Activated naive CD8-positive, alpha-beta T cell treated with anti-CD3 and anti-CD28 coated beads, Interleukin-2, amount 10 ng/mL, durations not matched to agents 7 days and 5 days (primary cell): ENCODE measurements around the gene RTBDN. TPM values are rescaled to one million over a fixed set of nuclear protein-coding genes. Genes with fewer than 3 reads are reported as not detected.
"Not testable (repeated sequence)": the region's sequence is repeated elsewhere in the genome, so short reads cannot be mapped to it uniquely, and the experiment has no call there.

Experiments used
- ATAC-seq: fragments of 150-1000 bp; cut with Tn5 transposase; one replicate; pipeline ENCODE4 v1.10.0; 2021; ENCODE audit warnings: low read depth, moderate library complexity
- POLR2A ChIA-PET: fragments of 350-600 bp; sonication (Branson Sonifier 250); formaldehyde crosslinking; loops from one replicate; lab custom pipeline; 2021; ENCODE audit warnings: antibody characterized with exemption; lab: Charles Lee
- DNase-seq: peaks from one replicate; pipeline ENCODE4 v3.0.0; 2021
- H3K27ac Mint-ChIP-seq: one replicate; pipeline ENCODE4 v1.8.0; 2022; ENCODE audit warnings: mild to moderate bottlenecking, mixed read lengths
- H3K27me3 Mint-ChIP-seq: one replicate; pipeline ENCODE4 v1.8.0; 2022; ENCODE audit warnings: mild to moderate bottlenecking, moderate library complexity, mixed read lengths
- H3K36me3 Mint-ChIP-seq: one replicate; pipeline ENCODE4 v1.8.0; 2021; ENCODE audit warnings: mild to moderate bottlenecking, mixed read lengths
- H3K4me1 Mint-ChIP-seq: one replicate; pipeline ENCODE4 v1.8.0; 2021; ENCODE audit warnings: mixed read lengths
- H3K4me3 Mint-ChIP-seq: one replicate; pipeline ENCODE4 v1.8.0; 2022; ENCODE audit warnings: mild to moderate bottlenecking, moderate library complexity, mixed read lengths
- H3K9me3 Mint-ChIP-seq: one replicate; pipeline ENCODE4 v1.8.0; 2021; ENCODE audit warnings: mixed read lengths
- total RNA-seq, 2 experiments: library from RNA; stranded (reverse); gene quantifications; one replicate each; pipeline ENCODE4 v1.2.3, GENCODE V29; 2021

The RTBDN gene
- total RNA-seq, 2 experiments from 2014 or later, result not detected

DNA sequence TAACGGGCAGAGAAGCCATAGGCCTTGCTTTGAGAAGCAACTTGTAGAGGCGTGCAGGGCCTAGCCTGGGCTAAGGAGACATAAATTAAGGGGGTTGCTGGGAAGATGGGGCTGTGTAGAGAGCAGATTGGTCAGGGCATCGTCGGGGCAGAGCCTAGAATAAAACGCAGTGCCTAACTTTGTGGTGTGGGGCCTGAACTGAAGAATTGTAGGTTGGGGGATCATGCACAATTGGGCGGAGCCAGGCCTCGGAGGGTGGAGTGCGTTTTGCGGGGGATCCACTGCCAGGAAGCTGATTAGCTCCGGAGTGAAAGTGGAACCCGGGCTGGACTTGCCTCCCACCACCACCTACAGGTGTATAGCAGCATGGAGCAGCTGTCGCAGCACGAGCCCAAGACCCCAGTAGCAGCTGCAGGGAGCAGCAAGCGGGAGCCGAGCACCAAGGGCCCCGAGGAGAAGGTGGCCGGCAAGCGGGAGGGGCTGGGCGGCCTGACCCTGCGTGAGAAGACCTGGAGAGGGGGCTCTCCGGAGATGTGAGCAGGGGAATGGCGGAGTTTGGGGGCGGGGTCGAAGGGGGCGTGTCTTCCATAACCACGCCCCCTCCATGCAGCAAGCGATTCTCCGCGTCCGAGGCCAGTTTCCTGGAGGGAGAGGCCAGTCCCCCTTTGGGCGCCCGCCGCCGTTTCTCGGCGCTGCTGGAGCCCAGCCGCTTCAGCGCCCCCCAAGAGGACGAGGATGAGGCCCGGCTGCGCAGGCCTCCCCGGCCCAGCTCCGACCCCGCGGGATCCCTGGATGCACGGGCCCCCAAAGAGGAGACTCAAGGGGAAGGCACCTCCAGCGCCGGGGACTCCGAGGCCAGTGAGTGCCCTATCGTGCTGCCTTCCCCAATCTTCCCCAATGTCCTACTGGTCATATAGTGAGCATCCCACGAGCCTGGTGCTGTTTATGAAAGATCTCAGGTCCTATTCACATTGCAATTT, 33.0 kb upstream of the RTBDN start:
- H3K27me3 Mint-ChIP-seq, result no peaks in the 10 kb centered on the region
- DNase-seq (peak; percentile 89), ATAC-seq (peak; percentile 84)
- no peaks in the 10 kb centered on the region for H3K9me3 Mint-ChIP-seq
- H3K4me1 Mint-ChIP-seq, result peaks cover 12% of the 10 kb centered on the region
- peaks cover 7% of the 10 kb centered on the region for H3K36me3 Mint-ChIP-seq
- POLR2A ChIA-PET, result interaction anchor here (0.5 to 0.6 kb wide), 3 partner anchors 185 to 1402 kb away, joined by 3 to 5 read pairs (median 4); no protein-coding TSS in a partner anchor
- peak overlapping the region; percentile 43 for H3K27ac Mint-ChIP-seq
- H3K4me3 Mint-ChIP-seq, result peak overlapping the region; percentile 61

- DNase-seq (no peak), ATAC-seq (no peak)
- no peaks in the 10 kb centered on the region for H3K9me3 Mint-ChIP-seq
- H3K4me3 Mint-ChIP-seq, result peak overlapping the region; percentile 28
- no peaks in the 10 kb centered on the region for H3K36me3 Mint-ChIP-seq
- peaks cover 3% of the 10 kb centered on the region for H3K27me3 Mint-ChIP-seq
- peak overlapping the region; percentile 60 for H3K27ac Mint-ChIP-seq
- peaks cover 10% of the 10 kb centered on the region for H3K4me1 Mint-ChIP-seq
- POLR2A ChIA-PET, result interaction anchor here (0.5 kb wide), 1 partner anchor 93 kb away, joined by 5 read pairs; no protein-coding TSS in a partner anchor
Observed at GRCh38 chr19:12866416-12867119, 32.2 kb upstream of the RTBDN start.

DNA sequence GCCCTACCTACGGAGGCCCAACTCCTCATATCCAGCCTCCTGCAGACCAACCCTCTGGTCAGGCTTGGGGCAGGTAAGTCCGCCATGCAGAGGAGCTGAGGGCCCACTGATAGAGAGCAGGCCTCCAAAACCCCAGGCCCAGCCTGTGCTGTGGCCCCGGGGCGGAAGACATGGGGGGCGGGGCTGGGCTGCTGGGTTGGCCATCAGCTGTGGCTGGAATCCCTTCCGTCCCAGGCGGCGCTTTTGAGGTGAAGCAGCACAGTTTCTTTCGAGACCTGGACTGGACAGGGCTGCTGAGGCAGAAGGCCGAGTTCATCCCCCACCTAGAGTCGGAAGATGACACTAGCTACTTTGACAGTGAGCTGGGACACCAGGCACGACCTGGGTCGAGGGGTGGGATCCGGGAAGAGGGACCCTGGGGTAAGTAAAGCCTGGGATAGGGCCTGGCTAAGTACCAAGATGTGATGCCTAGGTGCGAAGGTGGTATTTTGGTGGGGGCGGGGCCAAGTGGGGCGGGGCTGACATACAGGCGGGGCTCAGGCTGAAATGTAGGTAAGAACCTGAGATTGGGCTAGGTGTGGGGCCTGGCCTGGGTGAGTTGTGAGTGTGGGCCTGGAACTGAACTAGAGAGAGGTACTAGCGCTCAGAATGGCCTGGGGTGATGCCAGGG, 31.5 kb upstream of the RTBDN start:
- Mint-ChIP-seq H3K27ac (no peak overlapping the region), H3K36me3 (no peaks in the 10 kb centered on the region), H3K4me3 (no peak overlapping the region), H3K9me3 (no peaks in the 10 kb centered on the region), H3K4me1 (peaks cover 10% of the 10 kb centered on the region), H3K27me3 (peaks cover 3% of the 10 kb centered on the region)
- POLR2A ChIA-PET, result interaction anchor here (0.5 kb wide), 1 partner anchor 93 kb away, joined by 5 read pairs; no protein-coding TSS in a partner anchor
- DNase-seq (no peak), ATAC-seq (no peak)

- no peaks in the 10 kb centered on the region for H3K36me3 Mint-ChIP-seq
- H3K27ac Mint-ChIP-seq, result no peak overlapping the region
- H3K9me3 Mint-ChIP-seq, result no peaks in the 10 kb centered on the region
- DNase-seq, result no peak
- peaks cover 3% of the 10 kb centered on the region for H3K27me3 Mint-ChIP-seq
- H3K4me3 Mint-ChIP-seq, result no peak overlapping the region
- no peak for ATAC-seq
- POLR2A ChIA-PET, result interaction anchor here (1.6 kb wide), 1 partner anchor 18 kb away, joined by 6 read pairs; no protein-coding TSS in a partner anchor
- peaks cover 10% of the 10 kb centered on the region for H3K4me1 Mint-ChIP-seq
Observed at GRCh38 chr19:12864721-12865715, 30.6 kb upstream of the RTBDN start.

- H3K9me3 Mint-ChIP-seq, result no peaks in the 10 kb centered on the region
- ATAC-seq (no peak), DNase-seq (no peak)
- no peak overlapping the region for H3K27ac Mint-ChIP-seq
- POLR2A ChIA-PET, result interaction anchor here (0.7 to 1.6 kb wide), 2 partner anchors 19 to 22 kb away, joined by 4 to 6 read pairs; no protein-coding TSS in a partner anchor
- peaks cover 5% of the 10 kb centered on the region for H3K27me3 Mint-ChIP-seq
- peaks cover 10% of the 10 kb centered on the region for H3K4me1 Mint-ChIP-seq
- no peaks in the 10 kb centered on the region for H3K36me3 Mint-ChIP-seq
- no peak overlapping the region for H3K4me3 Mint-ChIP-seq
Observed at GRCh38 chr19:12864143-12864542, 29.8 kb upstream of the RTBDN start.

GRCh38 chr19:12859546-12859945, 25.2 kb upstream of the RTBDN start:
- ATAC-seq (no peak), DNase-seq (no peak)
- H3K27me3 Mint-ChIP-seq, result peaks cover 12% of the 10 kb centered on the region
- H3K4me1 Mint-ChIP-seq, result no peaks in the 10 kb centered on the region
- no peak overlapping the region for H3K4me3 Mint-ChIP-seq
- POLR2A ChIA-PET, result no interaction called here
- no peak overlapping the region for H3K27ac Mint-ChIP-seq
- H3K9me3 Mint-ChIP-seq, result no peaks in the 10 kb centered on the region
- H3K36me3 Mint-ChIP-seq, result no peaks in the 10 kb centered on the region

DNA sequence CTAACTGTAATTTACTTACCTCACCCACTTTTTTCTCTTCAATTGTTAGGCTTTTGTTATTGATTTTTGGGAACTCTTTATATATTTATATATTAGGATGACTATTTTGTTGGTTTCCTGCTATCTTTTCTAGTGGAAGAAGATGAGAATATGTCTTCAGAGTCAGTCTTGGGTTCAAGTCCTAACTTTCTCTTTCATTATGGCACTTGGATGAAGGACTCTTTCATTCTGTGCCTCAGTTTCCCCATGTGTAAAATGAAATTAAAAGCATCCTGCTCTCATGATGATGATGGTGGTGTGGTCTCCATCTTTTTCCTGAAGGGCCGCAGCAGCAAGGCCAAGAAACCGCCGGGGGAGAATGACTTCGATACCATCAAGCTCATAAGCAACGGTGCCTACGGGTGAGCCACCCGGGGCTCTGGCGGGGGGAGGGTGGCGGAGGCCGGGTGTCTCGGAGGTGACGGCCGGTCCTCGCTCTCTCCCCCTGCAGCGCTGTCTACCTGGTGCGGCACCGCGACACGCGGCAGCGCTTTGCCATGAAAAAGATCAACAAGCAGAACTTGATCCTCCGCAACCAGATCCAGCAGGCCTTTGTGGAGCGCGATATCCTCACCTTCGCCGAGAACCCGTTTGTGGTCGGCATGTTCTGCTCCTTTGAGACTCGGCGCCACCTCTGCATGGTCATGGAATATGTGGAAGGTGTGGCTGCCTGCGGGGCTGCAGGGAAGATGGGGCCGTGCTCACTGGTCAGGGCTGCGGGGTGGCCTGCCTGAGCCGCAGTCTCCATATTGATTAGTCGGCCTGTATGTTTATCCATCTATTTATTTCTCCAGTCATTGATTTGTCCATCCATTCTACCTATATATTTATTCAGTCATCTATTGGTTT, 23.9 kb upstream of the RTBDN start:
- H3K27ac Mint-ChIP-seq, result no peak overlapping the region
- DNase-seq (no peak), ATAC-seq (no peak)
- no peaks in the 10 kb centered on the region for H3K4me1 Mint-ChIP-seq
- H3K36me3 Mint-ChIP-seq, result no peaks in the 10 kb centered on the region
- no peaks in the 10 kb centered on the region for H3K9me3 Mint-ChIP-seq
- peaks cover 12% of the 10 kb centered on the region for H3K27me3 Mint-ChIP-seq
- no peak overlapping the region for H3K4me3 Mint-ChIP-seq
- POLR2A ChIA-PET, result no interaction called here

- POLR2A ChIA-PET, result no interaction called here
- H3K4me3 Mint-ChIP-seq, result no peak overlapping the region
- no peaks in the 10 kb centered on the region for H3K9me3 Mint-ChIP-seq
- DNase-seq (no peak), ATAC-seq (no peak)
- no peak overlapping the region for H3K27ac Mint-ChIP-seq
- H3K36me3 Mint-ChIP-seq, result no peaks in the 10 kb centered on the region
- no peaks in the 10 kb centered on the region for H3K4me1 Mint-ChIP-seq
- peaks cover 9% of the 10 kb centered on the region for H3K27me3 Mint-ChIP-seq
Observed at GRCh38 chr19:12856653-12857052, 22.3 kb upstream of the RTBDN start.

DNA sequence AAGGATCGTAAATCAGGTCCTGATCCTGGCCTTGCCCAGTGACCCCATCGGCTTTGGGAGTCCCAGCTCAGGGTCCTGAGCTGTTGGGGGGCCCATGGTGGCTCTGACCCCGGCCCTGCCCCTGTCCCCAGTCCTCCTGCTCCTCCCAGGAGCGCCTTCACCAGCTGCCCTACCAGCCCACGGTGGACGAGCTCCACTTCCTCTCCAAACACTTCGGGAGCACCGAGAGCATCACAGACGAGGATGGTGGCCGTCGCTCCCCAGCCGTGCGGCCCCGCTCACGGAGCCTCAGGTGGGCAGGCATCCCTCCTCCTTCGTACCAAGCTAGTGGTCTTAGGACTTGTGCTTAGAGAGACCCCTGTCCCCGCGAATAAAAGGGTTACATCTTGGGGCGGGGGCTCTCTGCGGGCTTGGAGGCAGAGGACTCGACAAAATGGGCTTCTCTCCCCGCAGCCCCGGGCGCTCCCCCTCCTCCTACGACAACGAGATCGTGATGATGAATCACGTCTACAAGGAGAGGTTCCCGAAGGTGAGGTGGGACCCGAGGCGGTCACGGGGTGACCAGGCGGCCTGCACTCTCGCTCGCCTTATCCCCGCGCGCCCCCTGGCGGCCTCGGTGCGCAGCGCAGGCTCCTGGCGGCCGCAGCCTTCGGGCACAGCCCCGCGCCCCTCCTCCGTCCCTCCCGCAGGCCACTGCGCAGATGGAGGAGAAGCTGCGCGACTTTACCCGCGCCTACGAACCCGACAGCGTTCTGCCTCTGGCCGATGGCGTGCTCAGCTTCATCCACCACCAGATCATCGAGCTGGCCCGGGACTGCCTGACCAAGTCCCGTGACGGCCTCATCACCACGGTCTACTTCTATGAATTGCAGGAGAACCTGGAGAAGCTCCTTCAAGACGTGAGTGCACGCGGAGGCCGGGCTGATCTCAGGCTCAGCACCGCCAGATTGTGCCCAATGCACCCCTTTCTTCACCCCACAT, 13.1 kb upstream of the RTBDN start:
- POLR2A ChIA-PET, result interaction anchor here (0.5 to 2.1 kb wide), 4 partner anchors 54 to 103 kb away, joined by 3 to 5 read pairs (median 4); partner anchors contain the start of gene JUNB
- Mint-ChIP-seq H3K9me3 (no peaks in the 10 kb centered on the region), H3K27me3 (peaks cover 27% of the 10 kb centered on the region), H3K27ac (no peak overlapping the region), H3K36me3 (no peaks in the 10 kb centered on the region), H3K4me3 (peak overlapping the region; percentile 61), H3K4me1 (peaks cover 2% of the 10 kb centered on the region)
- DNase-seq (peak; percentile 95), ATAC-seq (peak; percentile 94)

- peak overlapping the region; percentile 19 for H3K4me3 Mint-ChIP-seq
- not testable (repeated sequence) for ATAC-seq
Observed at GRCh38 chr19:12846613-12847012, 12.2 kb upstream of the RTBDN start.

More at GRCh38 chr19:12846613-12847012, 12.2 kb upstream of the RTBDN start:
- not testable (repeated sequence) for H3K27ac Mint-ChIP-seq, DNase-seq, H3K9me3 Mint-ChIP-seq, H3K36me3 Mint-ChIP-seq, H3K4me1 Mint-ChIP-seq
- POLR2A ChIA-PET, result interaction anchor here (1.2 to 2.1 kb wide), 2 partner anchors 53 to 55 kb away, joined by 4 to 5 read pairs; partner anchors contain the start of gene JUNB
- H3K27me3 Mint-ChIP-seq, result peaks cover 31% of the 10 kb centered on the region
